T follicular helper cell (primary cell): ENCODE measurements around the gene SMIM10L2A.
"Not testable (repeated sequence)": the region's sequence is repeated elsewhere in the genome, so short reads cannot be mapped to it uniquely, and the experiment has no call there.

Experiments used
- DNase-seq: peaks from one replicate; pipeline ENCODE4 v3.0.0-alpha.2; 2020; ENCODE audit warnings: low read depth

SMIM10L2A gene

GRCh38 chrX:135454816-135455215 is 33.1 kb downstream of the SMIM10L2A start:
- DNase-seq: no peak

DNA sequence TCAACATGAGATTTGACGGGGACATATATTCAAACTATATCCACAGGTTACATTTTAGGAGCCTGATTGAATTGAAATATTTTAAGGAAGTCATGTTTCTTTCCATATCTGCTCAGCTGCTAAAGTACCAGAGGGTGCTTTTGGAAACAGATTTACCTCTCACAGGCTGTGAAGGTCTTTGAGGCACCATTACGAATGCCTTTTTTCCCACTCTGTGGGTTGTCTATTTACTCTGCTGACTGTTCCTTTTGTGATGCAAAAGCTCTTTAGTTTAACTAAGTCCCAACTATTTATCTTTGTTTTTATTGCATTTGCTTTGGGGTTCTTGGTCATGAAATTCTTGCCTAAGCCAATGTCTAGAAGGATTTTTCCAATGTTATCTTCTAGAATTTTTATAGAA is 40.0 kb downstream of the SMIM10L2A start:
- DNase-seq: not testable (repeated sequence)

- DNase-seq: no peak
Observed at GRCh38 chrX:135463937-135464336, 42.2 kb downstream of the SMIM10L2A start.

DNA sequence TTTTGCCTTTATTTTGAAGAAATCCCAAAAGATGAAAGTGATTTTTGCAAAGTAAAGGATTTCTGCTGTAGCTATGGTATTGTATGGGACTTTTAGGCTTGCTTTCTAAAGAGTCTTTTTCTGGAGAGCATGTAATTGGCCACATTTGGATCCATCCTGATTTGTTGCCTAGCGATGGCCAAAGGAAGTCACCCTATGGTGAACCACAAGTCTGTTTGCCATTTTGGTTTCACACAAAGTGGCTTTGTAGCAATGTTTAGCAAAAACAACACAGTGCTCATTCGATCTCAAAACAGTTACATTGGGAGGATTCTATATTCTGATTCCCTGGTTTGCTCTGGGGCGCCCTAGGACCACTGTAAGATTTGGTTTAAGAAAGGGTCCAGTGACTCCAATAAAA is 54.6 kb downstream of the SMIM10L2A start:
- no peak for DNase-seq

- DNase-seq: no peak
Observed at GRCh38 chrX:135477576-135477975, 55.8 kb downstream of the SMIM10L2A start.
